A549 (cell line): ENCODE results near the gene SRD5A2. TPM values are rescaled to one million over a fixed set of nuclear protein-coding genes. Genes with fewer than 3 reads are reported as not detected.

ENCODE experiments used
- ATAC-seq, 2 experiments: fragments of 200-7000 bp in 1 of 2; fragments of >200 bp in 1 of 2; cut with Nextera tagmentation in 1 of 2; cut with Tn5 transposase in 1 of 2; 3 replicates each; pipeline versions ENCODE4 v1.8.0 to v1.9.1; 2018 to 2020; ENCODE audit warnings: mild to moderate bottlenecking in 1 of 2, moderate library complexity in 1 of 2
- CTCF ChIA-PET: fragments of 300-600 bp; sonication (Branson Sonifier 250); formaldehyde crosslinking; extraction: SDS; loops from one replicate; lab custom pipeline; 2021; ENCODE audit warnings: antibody characterized with exemption, inconsistent platforms; lab: Yijun Ruan, JAX
- POLR2A ChIA-PET: fragments of 350-600 bp; formaldehyde crosslinking; extraction: SDS; loops from one replicate; lab custom pipeline; 2021; ENCODE audit warnings: antibody characterized with exemption, inconsistent platforms; lab: Yijun Ruan, JAX
- DNase-seq, 2 experiments: peaks; one replicate each; pipeline versions ENCODE4 v3.0.0 to v3.0.0-alpha.2; 2011 to 2016; ENCODE audit warnings: low read depth in 1 of 2, low spot score in 1 of 2
- FAIRE-seq: peaks from 2 replicates; lab custom pipeline; 2011; peaks lifted over from hg19 to GRCh38; lab: Jason Lieb, UNC
- H3K27ac ChIP-seq, 2 experiments: fragments of >200 bp; sonication (Bioruptor Twin); formaldehyde crosslinking; 3 replicates each; pipeline ENCODE4 v1.5.1; 2016 to 2017
- H3K4me1 ChIP-seq: fragments of >200 bp; sonication (Bioruptor Twin); formaldehyde crosslinking; 3 replicates; pipeline ENCODE4 v1.6.1; 2016
- H3K4me2 ChIP-seq: fragments of >200 bp; sonication (Bioruptor Twin); formaldehyde crosslinking; 3 replicates; pipeline ENCODE4 v1.6.1; 2016
- H3K4me3 ChIP-seq: fragments of >200 bp; sonication (Bioruptor Twin); formaldehyde crosslinking; 3 replicates; pipeline ENCODE4 v1.5.1; 2016
- H3K9me3 ChIP-seq: fragments of >200 bp; sonication (Bioruptor Twin); formaldehyde crosslinking; 3 replicates; pipeline ENCODE4 v1.6.1; 2016
- CBX8 ChIP-seq: fragments of 200-600 bp; sonication (generic); IDR thresholded peaks from 2 replicates; pipeline ENCODE4 v1.6.1; 2016
- CEBPB ChIP-seq, 2 experiments: fragments of >200 bp in 1 of 2; sonication (Bioruptor Twin) in 1 of 2; formaldehyde crosslinking in 1 of 2; IDR thresholded peaks; 2 replicates each; pipeline ENCODE4 v1.6.1; 2012 to 2016
- CHD2 ChIP-seq: fragments of 150-350 bp; IDR thresholded peaks from 2 replicates; pipeline ENCODE4 v1.6.1; 2014; ENCODE audit warnings: low read length; ENCODE audit not compliant: partially characterized antibody
- CHD4 ChIP-seq: fragments of 200-600 bp; sonication (generic); IDR thresholded peaks from 2 replicates; pipeline ENCODE4 v1.6.1; 2016; ENCODE audit warnings: antibody characterized with exemption, mild to moderate bottlenecking, borderline replicate concordance
- EHMT2 ChIP-seq: fragments of 200-600 bp; sonication (generic); IDR thresholded peaks from 2 replicates; pipeline ENCODE4 v1.6.1; 2016; ENCODE audit warnings: antibody characterized with exemption, low read depth, mild to moderate bottlenecking, moderate library complexity
- ESRRA ChIP-seq: fragments of 150-350 bp; IDR thresholded peaks from 2 replicates; pipeline ENCODE4 v1.6.1; 2014; ENCODE audit warnings: mild to moderate bottlenecking, low read length, borderline replicate concordance
- FOSL2 ChIP-seq, 2 experiments: fragments of 450-650 bp in 1 of 2; fragments of >200 bp in 1 of 2; sonication (Bioruptor Twin) in 1 of 2; formaldehyde crosslinking; IDR thresholded peaks; 2 replicates each; pipeline versions ENCODE4 v1.5.0 to v1.6.1; 2016 to 2020; ENCODE audit warnings: mild to moderate bottlenecking in 1 of 2, moderate library complexity in 1 of 2
- FOXS1 ChIP-seq: fragments of 250-450 bp; sonication (Bioruptor Pico); IDR thresholded peaks from 2 replicates; pipeline ENCODE4 v1.5.0; 2020; ENCODE audit warnings: mild to moderate bottlenecking, moderate library complexity
- GATA3 ChIP-seq: IDR thresholded peaks from 2 replicates; pipeline ENCODE4 v1.6.1; 2012; ENCODE audit warnings: borderline replicate concordance
- HDAC2 ChIP-seq: fragments of 200-600 bp; sonication (generic); IDR thresholded peaks from 2 replicates; pipeline ENCODE4 v1.6.1; 2016
- JUN ChIP-seq, 2 experiments: fragments of >200 bp; sonication (Bioruptor Twin); formaldehyde crosslinking; IDR thresholded peaks; 2 replicates in 1 of 2; 3 replicates in 1 of 2; pipeline ENCODE4 v1.6.1; 2016 to 2017
- JUNB ChIP-seq: fragments of >200 bp; sonication (Bioruptor Twin); formaldehyde crosslinking; IDR thresholded peaks from 2 replicates; pipeline ENCODE4 v1.6.1; 2016
- KDM1A ChIP-seq: fragments of 200-600 bp; sonication (generic); IDR thresholded peaks from 2 replicates; pipeline ENCODE4 v1.6.1; 2016; ENCODE audit warnings: low read depth, mild to moderate bottlenecking
- MAZ ChIP-seq: fragments of 150-350 bp; IDR thresholded peaks from 2 replicates; pipeline ENCODE4 v1.6.1; 2014; ENCODE audit warnings: antibody characterized with exemption, low read depth, low read length, borderline replicate concordance
- MYC ChIP-seq: IDR thresholded peaks from 2 replicates; pipeline ENCODE4 v1.6.1; 2012; ENCODE audit warnings: mild to moderate bottlenecking, inconsistent platforms, low read length, improper control_type of control experiment, borderline replicate concordance
- POLR2AphosphoS2 ChIP-seq: conservative IDR thresholded peaks from 2 replicates; pipeline ENCODE4 v1.6.1; 2012; ENCODE audit warnings: low read length, improper control_type of control experiment, inconsistent platforms
- RARB ChIP-seq: fragments of 250-450 bp; sonication (Bioruptor Pico); IDR thresholded peaks from 2 replicates; pipeline ENCODE4 v1.8.0; 2021; ENCODE audit warnings: mild to moderate bottlenecking, moderate library complexity
- RCOR1 ChIP-seq: fragments of 150-350 bp; IDR thresholded peaks from 2 replicates; pipeline ENCODE4 v1.6.1; 2014; ENCODE audit warnings: antibody characterized with exemption, low read length, low read depth
- RFX5 ChIP-seq: fragments of 450-650 bp; IDR thresholded peaks from 2 replicates; pipeline ENCODE4 v1.7.1; 2014; ENCODE audit warnings: antibody characterized with exemption, mild to moderate bottlenecking, moderate library complexity
- SMC3 ChIP-seq: fragments of >200 bp; sonication (Bioruptor Twin); formaldehyde crosslinking; IDR thresholded peaks from 3 replicates; pipeline ENCODE4 v1.6.1; 2018; ENCODE audit warnings: inconsistent platforms
- TFCP2L1 ChIP-seq: fragments of 250-450 bp; sonication (Bioruptor Pico); IDR thresholded peaks from 2 replicates; pipeline ENCODE4 v1.5.0; 2021; ENCODE audit warnings: mild to moderate bottlenecking
- ZFP36 ChIP-seq: fragments of 450-650 bp; IDR thresholded peaks from 2 replicates; pipeline ENCODE4 v1.6.1; 2014; ENCODE audit warnings: borderline replicate concordance; ENCODE audit not compliant: partially characterized antibody
- ZSCAN20 ChIP-seq: fragments of 250-450 bp; sonication (Bioruptor Pico); IDR thresholded peaks from 2 replicates; pipeline ENCODE4 v1.8.0; 2022; ENCODE audit warnings: mild to moderate bottlenecking, moderate library complexity
- WGBS: methylation state at CpG from one replicate; pipeline ENCODE4 v1.1.6; 2017; ENCODE audit errors: missing lambda C conversion rate; 5-methylcytosine and 5-hydroxymethylcytosine counted together
- polyA minus RNA-seq: library from RNA; depleted of rRNA, polyadenylated mRNA; stranded (reverse); fragments of >200 nt; gene quantifications from 2 replicates; pipeline ENCODE4 v1.2.3, GENCODE V29; 2011; rRNA and poly(A)+ RNA removed
- polyA plus RNA-seq, 4 experiments: library from polyadenylated mRNA; depleted of rRNA in 3 of 4; stranded (reverse); fragments of >200 nt; fragmentation: RNase III in 1 of 4; extraction: RNeasy Plus Mini Kit Qiagen cat#74134 plus additional on column Dnase treatment in 1 of 4; gene quantifications; 2 replicates in 3 of 4; 3 replicates in 1 of 4; pipeline ENCODE4 v1.2.3, GENCODE V29; 2011 to 2017

Gene SRD5A2
- polyA plus RNA-seq (2011; rRNA removed) = 0.08 TPM in 2 replicates
- 0.01 TPM in 1 of 2 replicates, not detected in the other for polyA plus RNA-seq (2012; cell fraction: cytosol; rRNA removed)
- polyA plus RNA-seq (2012; cell fraction: nucleus; rRNA removed) = 0.02 TPM in 1 of 2 replicates, not detected in the other
- 0.01 to 0.03 TPM in 2 of 3 replicates, not detected in the other for polyA plus RNA-seq (2017; fragmentation: RNase III; extraction: RNeasy Plus Mini Kit Qiagen cat#74134 plus additional on column Dnase treatment)
- polyA minus RNA-seq = 0.05 and 0.08 TPM in 2 replicates

- Histone ChIP-seq H3K9me3 (0 out of 3 replicates have a peak, but pooled peaks cover 3% of the 10 kb centered on the region), H3K27ac (no peak within 1 kb of the TSS), H3K4me1 (peaks cover 6% of the 10 kb centered on the region), H3K4me2 (peak within 1 kb of the TSS; percentile 71), H3K4me3 (peak within 1 kb of the TSS; percentile 31; the same call in 2 of the 3 replicates)
- DNase-seq (peak in 1 of 2 experiments; percentile 14), FAIRE-seq (no peak), ATAC-seq (peak; percentile 57 to 77)
- POLR2A ChIA-PET = no interaction called here
- CTCF ChIA-PET = no interaction called here
- peak; percentile 84; the same call in 1 of the 2 replicates for TF ChIP-seq HDAC2
- TF ChIP-seq RARB = no peak
- TF ChIP-seq GATA3 = no peak
- 28% methylated on average over 35 of the region's 76 CpGs for WGBS
These were observed at the start of gene SRD5A2 for GRCh38 chr2:31580321-31581117. SRD5A2 (minus strand) TSS chr2:31580938; CDS start chr2:31580900, 38 bp downstream.

GRCh38 chr2:31606509-31606908 is 25.8 kb upstream of the SRD5A2 start:
- no peaks in the 10 kb centered on the region for H3K4me1 ChIP-seq
- peaks cover 24% of the 10 kb centered on the region; the same call in 1 of the 3 replicates for H3K9me3 ChIP-seq
- no peak overlapping the region for H3K4me3 ChIP-seq
- DNase-seq (no peak), FAIRE-seq (peak; percentile 32), ATAC-seq (no peak)
- CTCF ChIA-PET = interaction anchor here (0.7 kb wide), 1 partner anchor 325 kb away, joined by 3 read pairs; no protein-coding TSS in a partner anchor
- H3K27ac ChIP-seq = no peak overlapping the region
- POLR2A ChIA-PET = no interaction called here
- TF ChIP-seq MAZ (no peak), CBX8 (no peak), CEBPB (IDR thresholded peaks at IDR 0.05) (no peak), MYC (no peak), ESRRA (no peak), FOSL2 (IDR thresholded peaks at IDR 0.05) (no peak), FOSL2 (CRISPR knock-in tag; IDR thresholded peaks at IDR 0.05) (no peak), CHD2 (no peak), CHD4 (no peak), JUNB (no peak), ZSCAN20 (CRISPR knock-in tag) (no peak), FOXS1 (no peak), JUN (IDR thresholded peaks at IDR 0.05) (no peak)
- H3K4me2 ChIP-seq = no peak overlapping the region
- WGBS = 13% methylated on average over 3 of the region's 3 CpGs

GRCh38 chr2:31598694-31599093 is 18.0 kb upstream of the SRD5A2 start:
- no peak overlapping the region for H3K4me2 ChIP-seq
- ATAC-seq = no peak
- TF ChIP-seq MAZ (no peak), SMC3 (no peak), ZFP36 (no peak), EHMT2 (no peak), RFX5 (no peak), RCOR1 (no peak), KDM1A (no peak), TFCP2L1 (CRISPR knock-in tag) (no peak), POLR2AphosphoS2 (no peak)
- H3K4me1 ChIP-seq = no peaks in the 10 kb centered on the region
- H3K27ac ChIP-seq = no peak overlapping the region
- H3K4me3 ChIP-seq = no peak overlapping the region
- POLR2A ChIA-PET = no interaction called here
- FAIRE-seq = peak; percentile 86
- DNase-seq = no peak
- peaks cover 9% of the 10 kb centered on the region; the same call in 1 of the 3 replicates for H3K9me3 ChIP-seq
- CTCF ChIA-PET = no interaction called here
